ENCODE measurements around the gene SLC15A5.
A peak's percentile ranks its signal among the peaks of the same experiment; 100 is the strongest.

The SLC15A5 gene

GRCh38 chr12:16224196-16224595 lies 53.3 kb downstream of the SLC15A5 start:
- H3K4me3 ChIP-seq (ENCODE audit: low read depth, low read length), result no peak overlapping the region
- TF ChIP-seq CTCF (IDR thresholded peaks at IDR 0.05; ENCODE audit: low read depth, low read length, missing control alignments), result no peak
- no peak for DNase-seq (ENCODE audit: low read depth)

GRCh38 chr12:16221776-16222175 lies 55.7 kb downstream of the SLC15A5 start:
- H3K4me3 ChIP-seq (ENCODE audit: low read depth, low read length), result no peak overlapping the region
- TF ChIP-seq CTCF (IDR thresholded peaks at IDR 0.05; ENCODE audit: low read depth, low read length, missing control alignments), result no peak
- no peak for DNase-seq (ENCODE audit: low read depth)

GRCh38 chr12:16220120-16220519 lies 57.4 kb downstream of the SLC15A5 start:
- no peak for TF ChIP-seq CTCF (IDR thresholded peaks at IDR 0.05; ENCODE audit: low read depth, low read length, missing control alignments)
- H3K4me3 ChIP-seq (ENCODE audit: low read depth, low read length), result no peak overlapping the region
- no peak for DNase-seq (ENCODE audit: low read depth)

GRCh38 chr12:16218934-16219751 lies 58.3 kb downstream of the SLC15A5 start:
- TF ChIP-seq CTCF (IDR thresholded peaks at IDR 0.05; ENCODE audit: low read depth, low read length, missing control alignments), result no peak
- no peak for DNase-seq (ENCODE audit: low read depth)
- H3K4me3 ChIP-seq (ENCODE audit: low read depth, low read length), result no peak overlapping the region

- no peak for TF ChIP-seq CTCF (IDR thresholded peaks at IDR 0.05; ENCODE audit: low read depth, low read length, missing control alignments)
- no peak for DNase-seq (ENCODE audit: low read depth)
- no peak overlapping the region for H3K4me3 ChIP-seq (ENCODE audit: low read depth, low read length)
These were observed 59.3 kb downstream of the SLC15A5 start for GRCh38 chr12:16218234-16218633.

GRCh38 chr12:16211731-16212130 lies 65.8 kb downstream of the SLC15A5 start:
- H3K4me3 ChIP-seq (ENCODE audit: low read depth, low read length), result no peak overlapping the region
- TF ChIP-seq CTCF (IDR thresholded peaks at IDR 0.05; ENCODE audit: low read depth, low read length, missing control alignments), result no peak
- no peak for DNase-seq (ENCODE audit: low read depth)

- no peak for TF ChIP-seq CTCF (IDR thresholded peaks at IDR 0.05; ENCODE audit: low read depth, low read length, missing control alignments)
- DNase-seq (ENCODE audit: low read depth), result peak; percentile 16
- H3K4me3 ChIP-seq (ENCODE audit: low read depth, low read length), result no peak overlapping the region
These were observed 78.6 kb downstream of the SLC15A5 start for GRCh38 chr12:16198884-16199283.
